Liver (tissue), 3 donors: ENCODE results near the gene HTR6.

Experiments used
- CTCF ChIP-seq: fragments of 150-350 bp; IDR thresholded peaks from 2 replicates; pipeline ENCODE4 v1.5.1; 2017; ENCODE audit warnings: improper control_type of control experiment, low read depth, low read length; ENCODE audit not compliant: missing input control
- GABPA ChIP-seq, 2 donors: IDR thresholded peaks in 1 of 2; conservative IDR thresholded peaks in 1 of 2; 2 replicates each; pipeline ENCODE4 v1.6.1; 2016; ENCODE audit warnings: antibody characterized with exemption in 2 of 2, mild to moderate bottlenecking in 1 of 2, moderate library complexity in 1 of 2
- MAX ChIP-seq: IDR thresholded peaks from 2 replicates; pipeline ENCODE4 v1.6.1; 2016; ENCODE audit warnings: antibody characterized with exemption
- RAD21 ChIP-seq, 2 donors: IDR thresholded peaks; 2 replicates each; pipeline ENCODE4 v1.6.1; 2016; ENCODE audit warnings: antibody characterized with exemption in 2 of 2, mild to moderate bottlenecking in 2 of 2
- REST ChIP-seq: IDR thresholded peaks from 2 replicates; pipeline ENCODE4 v1.6.1; 2016; ENCODE audit warnings: antibody characterized with exemption, mild to moderate bottlenecking
- SP1 ChIP-seq: IDR thresholded peaks from 2 replicates; pipeline ENCODE4 v1.6.1; 2018; ENCODE audit warnings: antibody characterized with exemption, mild to moderate bottlenecking
- TAF1 ChIP-seq: conservative IDR thresholded peaks from 2 replicates; pipeline ENCODE4 v1.6.1; 2016; ENCODE audit warnings: antibody characterized with exemption, mild to moderate bottlenecking
- ZBTB33 ChIP-seq: IDR thresholded peaks from 2 replicates; pipeline ENCODE4 v1.6.1; 2016; ENCODE audit warnings: antibody characterized with exemption
- donor health status: healthy.
- donor health status: healthy.

- TF ChIP-seq ZBTB33 = no peak
- no peak for TF ChIP-seq CTCF
- no peak for TF ChIP-seq SP1
- TF ChIP-seq GABPA (IDR thresholded peaks at IDR 0.05 in 1 of 2, conservative IDR thresholded peaks at IDR 0.05 in 1 of 2) = no peak
- no peak for TF ChIP-seq REST
- TF ChIP-seq TAF1 = no peak
- no peak for TF ChIP-seq MAX
- no peak for TF ChIP-seq RAD21 (IDR thresholded peaks at IDR 0.05)
These were observed 19.0 kb upstream of the HTR6 start for GRCh38 chr1:19645411-19646251.
